IMR-90 (cell line): ENCODE results near the gene CATSPERZ. TPM values are rescaled to one million over a fixed set of nuclear protein-coding genes. Genes with fewer than 3 reads are reported as not detected.

Experiments used
- ATAC-seq: fragments of 200-7000 bp; cut with Tn5 transposase; 2 replicates; pipeline ENCODE4 v1.9.1; 2020; ENCODE audit warnings: low read depth, mild to moderate bottlenecking, moderate library complexity
- BruUV-seq: library from RNA; stranded (reverse); fragments of 400-500 nt; replicated peaks from 2 replicates; lab custom pipeline; 2021; lab: Mats Ljungman, UMichigan
- CTCF ChIA-PET: fragments of 300-600 bp; formaldehyde crosslinking; extraction: SDS; loops from one replicate; lab custom pipeline; 2021; ENCODE audit warnings: antibody characterized with exemption; lab: Yijun Ruan, JAX
- POLR2A ChIA-PET: fragments of 300-600 bp; sonication (Branson Sonifier 250); formaldehyde crosslinking; loops from one replicate; lab custom pipeline; 2022; ENCODE audit warnings: antibody characterized with exemption; ENCODE audit not compliant: unreplicated experiment; lab: Charles Lee
- DNase-seq: peaks from one replicate; pipeline ENCODE4 v3.0.0; 2013
- H2AFZ ChIP-seq: replicated peaks from 2 replicates; pipeline ENCODE3; 2013; ENCODE audit warnings: low read length, mild to moderate bottlenecking; ENCODE audit not compliant: poor library complexity
- H2AK5ac ChIP-seq: 2 replicates; pipeline ENCODE4 v1.6.1; 2013; ENCODE audit warnings: low read depth, low read length, inconsistent platforms
- H2AK9ac ChIP-seq: replicated peaks from 2 replicates; pipeline ENCODE3; 2013; ENCODE audit warnings: mild to moderate bottlenecking, low read depth, low read length, moderate library complexity; ENCODE audit not compliant: poor library complexity
- H2BK120ac ChIP-seq: 2 replicates; pipeline ENCODE4 v1.6.1; 2013; ENCODE audit warnings: low read depth, low read length, inconsistent platforms
- H2BK15ac ChIP-seq: 3 replicates; pipeline ENCODE4 v1.6.1; 2013; ENCODE audit warnings: low read depth, low read length, inconsistent platforms
- H2BK20ac ChIP-seq: 2 replicates; pipeline ENCODE4 v1.6.1; 2013; ENCODE audit warnings: low read depth, mild to moderate bottlenecking, inconsistent platforms, low read length, moderate library complexity
- H2BK5ac ChIP-seq: 2 replicates; pipeline ENCODE4 v1.6.1; 2013; ENCODE audit warnings: mild to moderate bottlenecking, low read depth, low read length, inconsistent platforms; ENCODE audit not compliant: poor library complexity, severe bottlenecking
- H3K14ac ChIP-seq: replicated peaks from 2 replicates; pipeline ENCODE4 v1.6.1; 2013; ENCODE audit warnings: low read depth, low read length, inconsistent platforms
- H3K18ac ChIP-seq: 2 replicates; pipeline ENCODE4 v1.6.1; 2013; ENCODE audit warnings: low read depth, low read length, control low read depth
- H3K23ac ChIP-seq: 2 replicates; pipeline ENCODE4 v1.6.1; 2013; ENCODE audit warnings: low read depth, low read length, inconsistent platforms
- H3K27ac ChIP-seq: 2 replicates; pipeline ENCODE4 v1.5.1; 2013; ENCODE audit warnings: mild to moderate bottlenecking, control low read depth, low read length; ENCODE audit not compliant: insufficient read depth
- H3K27me3 ChIP-seq: 2 replicates; pipeline ENCODE4 v1.6.1; 2013; ENCODE audit warnings: low read length; ENCODE audit not compliant: control insufficient read depth, insufficient read depth
- H3K36me3 ChIP-seq: 2 replicates; pipeline ENCODE4 v1.6.1; 2013; ENCODE audit warnings: low read length, mixed read lengths; ENCODE audit not compliant: control insufficient read depth, insufficient read depth
- H3K4ac ChIP-seq: 2 replicates; pipeline ENCODE4 v1.6.1; 2013; ENCODE audit warnings: low read depth, low read length, inconsistent platforms
- H3K4me1 ChIP-seq: 2 replicates; pipeline ENCODE4 v1.6.1; 2013; ENCODE audit warnings: low read length, mixed read lengths; ENCODE audit not compliant: control insufficient read depth, insufficient read depth
- H3K4me2 ChIP-seq: 2 replicates; pipeline ENCODE4 v1.6.1; 2013; ENCODE audit warnings: low read depth, mild to moderate bottlenecking, control low read depth, low read length, moderate library complexity
- H3K4me3 ChIP-seq: 2 replicates; pipeline ENCODE4 v1.5.1; 2013; ENCODE audit warnings: low read depth, mild to moderate bottlenecking, control low read depth, low read length, moderate library complexity; ENCODE audit not compliant: insufficient read depth
- H3K56ac ChIP-seq: 2 replicates; pipeline ENCODE4 v1.6.1; 2013; ENCODE audit warnings: low read length, inconsistent platforms; ENCODE audit not compliant: insufficient read depth; ENCODE audit errors: extremely low read depth
- H3K79me1 ChIP-seq, 2 experiments: 2 replicates each; pipeline ENCODE4 v1.6.1; 2013; ENCODE audit warnings: low read length in 2 of 2, inconsistent platforms in 1 of 2, low read depth in 1 of 2
- H3K9ac ChIP-seq: 2 replicates; pipeline ENCODE4 v1.6.1; 2013; ENCODE audit warnings: low read depth, low read length, control low read depth
- H3K9me1 ChIP-seq: 2 replicates; pipeline ENCODE4 v1.6.1; 2013; ENCODE audit warnings: low read length, inconsistent platforms; ENCODE audit not compliant: insufficient read depth
- H3K9me3 ChIP-seq: 2 replicates; pipeline ENCODE4 v1.6.1; 2013; ENCODE audit warnings: low read length; ENCODE audit not compliant: control insufficient read depth, insufficient read depth
- H4K20me1 ChIP-seq: 2 replicates; pipeline ENCODE4 v1.6.1; 2013; ENCODE audit warnings: low read length, inconsistent platforms; ENCODE audit not compliant: insufficient read depth
- H4K5ac ChIP-seq: 2 replicates; pipeline ENCODE4 v1.6.1; 2013; ENCODE audit warnings: mild to moderate bottlenecking, low read depth, low read length, control low read depth
- H4K8ac ChIP-seq, 2 experiments: 2 replicates each; pipeline ENCODE4 v1.6.1; 2013; ENCODE audit warnings: low read depth in 2 of 2, low read length in 2 of 2, control low read depth in 1 of 2, inconsistent platforms in 1 of 2
- H4K91ac ChIP-seq: 2 replicates; pipeline ENCODE4 v1.6.1; 2013; ENCODE audit warnings: low read depth, low read length, inconsistent platforms; ENCODE audit not compliant: insufficient read depth
- BHLHE40 ChIP-seq: fragments of 150-350 bp; IDR thresholded peaks from 2 replicates; pipeline ENCODE4 v1.6.1; 2016; ENCODE audit warnings: mild to moderate bottlenecking, low read depth, low read length
- CEBPB ChIP-seq: IDR thresholded peaks from 2 replicates; pipeline ENCODE4 v1.6.1; 2012; ENCODE audit warnings: low read depth, low read length, improper control_type of control experiment
- CHD1 ChIP-seq: IDR thresholded peaks from 2 replicates; pipeline ENCODE4 v1.6.1; 2012; ENCODE audit warnings: low read depth, low read length, improper control_type of control experiment
- MAFK ChIP-seq: IDR thresholded peaks from 2 replicates; pipeline ENCODE4 v1.6.1; 2012; ENCODE audit warnings: low read depth, low read length, improper control_type of control experiment
- MAZ ChIP-seq: IDR thresholded peaks from 2 replicates; pipeline ENCODE4 v1.6.1; 2012; ENCODE audit warnings: low read depth, mild to moderate bottlenecking, low read length, improper control_type of control experiment, moderate library complexity, borderline replicate concordance
- MXI1 ChIP-seq: IDR thresholded peaks from 2 replicates; pipeline ENCODE4 v1.6.1; 2012; ENCODE audit warnings: low read depth, mild to moderate bottlenecking, low read length, moderate library complexity, borderline replicate concordance
- NFE2L2 ChIP-seq: fragments of 150-350 bp; IDR thresholded peaks from 2 replicates; pipeline ENCODE4 v1.6.1; 2016; ENCODE audit warnings: low read depth, mild to moderate bottlenecking, low read length
- POLR2A ChIP-seq: IDR thresholded peaks from 2 replicates; pipeline ENCODE4 v1.6.1; 2012; ENCODE audit warnings: mild to moderate bottlenecking, low read depth, low read length
- RAD21 ChIP-seq: IDR thresholded peaks from 2 replicates; pipeline ENCODE4 v1.6.1; 2012; ENCODE audit warnings: low read length, improper control_type of control experiment
- RCOR1 ChIP-seq: IDR thresholded peaks from 2 replicates; pipeline ENCODE4 v1.6.1; 2012; ENCODE audit warnings: mild to moderate bottlenecking, low read length, improper control_type of control experiment; ENCODE audit not compliant: insufficient replicate concordance
- RFX5 ChIP-seq: IDR thresholded peaks from 2 replicates; pipeline ENCODE4 v1.8.0; 2012; ENCODE audit warnings: low read depth, mild to moderate bottlenecking, low read length, moderate library complexity
- SMC3 ChIP-seq: fragments of 150-350 bp; IDR thresholded peaks from 2 replicates; pipeline ENCODE4 v1.6.1; 2016; ENCODE audit warnings: low read depth, mild to moderate bottlenecking, antibody characterized with exemption, low read length, moderate library complexity
- WGBS, 2 experiments: methylation state at CpG; one replicate each; pipeline versions ENCODE4 v1.1.5 to v1.1.7; 2013; ENCODE audit warnings: missing lambda C conversion rate in 2 of 2; ENCODE audit not compliant: insufficient read length in 1 of 2; ENCODE audit errors: extremely low coverage in 2 of 2; 5-methylcytosine and 5-hydroxymethylcytosine counted together
- dilution Hi-C: fragments of 300-500 bp; cut with HindIII; formaldehyde crosslinking; loops from one replicate; pipeline ENCODE4 v1.14.3; 2018; ENCODE audit warnings: low sequenced_read_pairs; ENCODE audit not compliant: unreplicated experiment
- in situ Hi-C: fragments of 300-500 bp; cut with MboI; formaldehyde crosslinking; loops from 3 replicates; pipeline ENCODE4 v1.14.3; 2019; ENCODE audit warnings: low sequenced_read_pairs, inconsistent platforms, mixed read lengths
- intact Hi-C: fragments of 100-400 bp; cut with micrococcal nuclease; formaldehyde crosslinking; loops from 2 replicates; pipeline ENCODE4 v1.10.0; 2022
- polyA plus RNA-seq, 3 experiments: library from polyadenylated mRNA; depleted of rRNA; stranded (reverse); fragments of >200 nt; gene quantifications; 2 replicates each; pipeline ENCODE4 v1.2.3, GENCODE V29; 2012; ENCODE audit warnings: low replicate concordance in 1 of 3
- total RNA-seq: library from RNA; depleted of rRNA; stranded (reverse); fragments of >200 nt; gene quantifications from 2 replicates; pipeline ENCODE4 v1.2.3, GENCODE V29; 2012
- TF ChIP-seq, protein P1 (sequence below): fragments of 150-350 bp; IDR thresholded peaks from 2 replicates; pipeline ENCODE4 v1.6.1; 2016; ENCODE audit warnings: low read depth, mild to moderate bottlenecking, low read length, moderate library complexity, borderline replicate concordance
- TF ChIP-seq, protein P2 (sequence below): conservative IDR thresholded peaks from 2 replicates; pipeline ENCODE4 v1.5.1; 2012; ENCODE audit warnings: mild to moderate bottlenecking, low read depth, low read length, improper control_type of control experiment
- TF ChIP-seq, protein P3 (sequence below): fragments of 150-350 bp; IDR thresholded peaks from 2 replicates; pipeline ENCODE4 v1.6.1; 2017; ENCODE audit warnings: mild to moderate bottlenecking, antibody characterized with exemption, low read length, low read depth

The CATSPERZ gene
- total and polyA plus RNA-seq, 2 of the 4 experiments (the other 2 are of a cell fraction), result not detected

DNA sequence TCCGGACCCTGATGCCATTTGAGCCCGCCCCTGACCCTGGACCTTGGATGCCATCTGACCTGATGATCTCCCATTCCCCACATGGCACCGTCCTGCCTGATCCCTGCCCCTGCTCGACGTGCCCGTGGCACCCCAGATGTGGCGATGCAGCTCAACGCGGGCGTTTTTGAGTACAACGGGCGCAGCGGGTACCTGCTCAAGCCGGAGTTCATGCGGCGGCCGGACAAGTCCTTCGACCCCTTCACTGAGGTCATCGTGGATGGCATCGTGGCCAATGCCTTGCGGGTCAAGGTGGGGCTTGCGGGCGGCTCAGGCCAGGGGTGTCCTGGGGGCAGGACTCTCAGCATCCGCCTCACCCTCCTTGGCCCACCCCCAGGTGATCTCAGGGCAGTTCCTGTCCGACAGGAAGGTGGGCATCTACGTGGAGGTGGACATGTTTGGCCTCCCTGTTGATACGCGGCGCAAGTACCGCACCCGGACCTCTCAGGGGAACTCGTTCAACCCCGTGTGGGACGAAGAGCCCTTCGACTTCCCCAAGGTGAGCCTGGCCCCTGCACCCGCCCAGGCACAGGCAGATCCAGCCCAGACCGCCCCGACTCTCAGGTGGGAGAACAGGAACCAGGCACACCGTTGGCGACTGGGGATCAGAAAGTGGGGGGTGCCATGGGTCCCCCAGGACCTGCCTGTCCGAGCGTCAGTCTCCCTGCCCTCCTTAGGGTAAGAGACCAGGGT lies 37.7 kb upstream of the CATSPERZ start:
- Histone ChIP-seq H2BK5ac (peak overlapping the region; percentile 34), H3K27ac (no peak overlapping the region), H3K56ac (no peak overlapping the region), H2BK15ac (no peak overlapping the region), H3K23ac (no peak overlapping the region), H2AFZ (peak overlapping the region; percentile 40), H2BK120ac (no peak overlapping the region), H2BK20ac (no peak overlapping the region), H3K4me3 (no peak overlapping the region), H3K18ac (no peak overlapping the region), H3K14ac (no peak overlapping the region), H2AK9ac (peak overlapping the region; percentile 75), H2AK5ac (0 out of 2 replicates have a peak overlapping the region, but pooled peaks have one; percentile 3), H4K91ac (no peak overlapping the region), H3K79me1 (peaks cover 7 to 30% of the 10 kb centered on the region in 2 experiments; a peak in 1 of 4 replicates), H3K27me3 (no peaks in the 10 kb centered on the region), H4K5ac (no peak overlapping the region), H3K4ac (no peak overlapping the region), H4K20me1 (no peaks in the 10 kb centered on the region), H3K9me3 (no peaks in the 10 kb centered on the region), H3K4me2 (no peak overlapping the region), H3K9me1 (0 out of 2 replicates have a peak, but pooled peaks cover 5% of the 10 kb centered on the region), H3K36me3 (peaks cover 59% of the 10 kb centered on the region), H4K8ac (0 out of 4 replicates have a peak overlapping the region, but pooled peaks of 1 of the 2 experiments have one; percentile 61), H3K9ac (no peak overlapping the region), H3K4me1 (peaks cover 9% of the 10 kb centered on the region)
- in situ Hi-C loops, result no loop called here
- BruUV-seq, result no TSS peak
- intact Hi-C loops, result no loop called here
- POLR2A ChIA-PET, result no interaction called here
- CTCF ChIA-PET, result no interaction called here
- ATAC-seq (no peak), DNase-seq (no peak)
- WGBS, 2 experiments, result 98% methylated on average over 30 of the region's 42 CpGs; no CpG with 5 or more reads in 1 of the 2 experiments
- dilution Hi-C loops, result no loop called here
- TF ChIP-seq RFX5 (no peak), CHD1 (no peak), BHLHE40 (no peak), MAZ (no peak), RAD21 (no peak), SMC3 (no peak), NFE2L2 (no peak), MXI1 (no peak), POLR2A (no peak), CEBPB (no peak), MAFK (no peak), RCOR1 (no peak)
- TF ChIP-seq, protein P1, sequence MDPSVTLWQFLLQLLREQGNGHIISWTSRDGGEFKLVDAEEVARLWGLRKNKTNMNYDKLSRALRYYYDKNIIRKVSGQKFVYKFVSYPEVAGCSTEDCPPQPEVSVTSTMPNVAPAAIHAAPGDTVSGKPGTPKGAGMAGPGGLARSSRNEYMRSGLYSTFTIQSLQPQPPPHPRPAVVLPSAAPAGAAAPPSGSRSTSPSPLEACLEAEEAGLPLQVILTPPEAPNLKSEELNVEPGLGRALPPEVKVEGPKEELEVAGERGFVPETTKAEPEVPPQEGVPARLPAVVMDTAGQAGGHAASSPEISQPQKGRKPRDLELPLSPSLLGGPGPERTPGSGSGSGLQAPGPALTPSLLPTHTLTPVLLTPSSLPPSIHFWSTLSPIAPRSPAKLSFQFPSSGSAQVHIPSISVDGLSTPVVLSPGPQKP, result no peak
- TF ChIP-seq, protein P2, sequence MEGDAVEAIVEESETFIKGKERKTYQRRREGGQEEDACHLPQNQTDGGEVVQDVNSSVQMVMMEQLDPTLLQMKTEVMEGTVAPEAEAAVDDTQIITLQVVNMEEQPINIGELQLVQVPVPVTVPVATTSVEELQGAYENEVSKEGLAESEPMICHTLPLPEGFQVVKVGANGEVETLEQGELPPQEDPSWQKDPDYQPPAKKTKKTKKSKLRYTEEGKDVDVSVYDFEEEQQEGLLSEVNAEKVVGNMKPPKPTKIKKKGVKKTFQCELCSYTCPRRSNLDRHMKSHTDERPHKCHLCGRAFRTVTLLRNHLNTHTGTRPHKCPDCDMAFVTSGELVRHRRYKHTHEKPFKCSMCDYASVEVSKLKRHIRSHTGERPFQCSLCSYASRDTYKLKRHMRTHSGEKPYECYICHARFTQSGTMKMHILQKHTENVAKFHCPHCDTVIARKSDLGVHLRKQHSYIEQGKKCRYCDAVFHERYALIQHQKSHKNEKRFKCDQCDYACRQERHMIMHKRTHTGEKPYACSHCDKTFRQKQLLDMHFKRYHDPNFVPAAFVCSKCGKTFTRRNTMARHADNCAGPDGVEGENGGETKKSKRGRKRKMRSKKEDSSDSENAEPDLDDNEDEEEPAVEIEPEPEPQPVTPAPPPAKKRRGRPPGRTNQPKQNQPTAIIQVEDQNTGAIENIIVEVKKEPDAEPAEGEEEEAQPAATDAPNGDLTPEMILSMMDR, result no peak
- TF ChIP-seq, protein P3, sequence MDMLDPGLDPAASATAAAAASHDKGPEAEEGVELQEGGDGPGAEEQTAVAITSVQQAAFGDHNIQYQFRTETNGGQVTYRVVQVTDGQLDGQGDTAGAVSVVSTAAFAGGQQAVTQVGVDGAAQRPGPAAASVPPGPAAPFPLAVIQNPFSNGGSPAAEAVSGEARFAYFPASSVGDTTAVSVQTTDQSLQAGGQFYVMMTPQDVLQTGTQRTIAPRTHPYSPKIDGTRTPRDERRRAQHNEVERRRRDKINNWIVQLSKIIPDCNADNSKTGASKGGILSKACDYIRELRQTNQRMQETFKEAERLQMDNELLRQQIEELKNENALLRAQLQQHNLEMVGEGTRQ, result no peak
